GM19193 (cell line): Measurements from ENCODE around the gene RAB1A.

Source experiments
- POLR2A ChIP-seq: IDR thresholded peaks from 4 replicates; pipeline ENCODE4 v1.6.1; 2011; ENCODE audit not compliant: insufficient read depth, insufficient read length; ENCODE audit errors: extremely low read depth

Gene RAB1A

GRCh38 chr2:65107530-65107929 is 22.4 kb downstream of the RAB1A start:
- no peak for TF ChIP-seq POLR2A

GRCh38 chr2:65103013-65103715 is 26.7 kb downstream of the RAB1A start:
- TF ChIP-seq POLR2A: no peak

- no peak for TF ChIP-seq POLR2A
Observed at GRCh38 chr2:65101071-65101470, 28.8 kb downstream of the RAB1A start.

GRCh38 chr2:65098741-65099140 is 31.2 kb downstream of the RAB1A start:
- TF ChIP-seq POLR2A: no peak

GRCh38 chr2:65097844-65098243 is 32.1 kb downstream of the RAB1A start:
- TF ChIP-seq POLR2A: no peak

GRCh38 chr2:65096948-65097347 is 33.0 kb downstream of the RAB1A start:
- no peak for TF ChIP-seq POLR2A

GRCh38 chr2:65093211-65093610 is 36.7 kb downstream of the RAB1A start:
- no peak for TF ChIP-seq POLR2A

GRCh38 chr2:65092791-65093190 is 37.1 kb downstream of the RAB1A start:
- no peak for TF ChIP-seq POLR2A

- no peak for TF ChIP-seq POLR2A
Observed at GRCh38 chr2:65085148-65085547, 44.8 kb downstream of the RAB1A start.

- no peak for TF ChIP-seq POLR2A
Observed at GRCh38 chr2:65081232-65081685, 48.6 kb downstream of the RAB1A start.

GRCh38 chr2:65079017-65079416 is 50.9 kb downstream of the RAB1A start:
- TF ChIP-seq POLR2A: no peak

GRCh38 chr2:65077898-65078297 is 52.0 kb downstream of the RAB1A start:
- TF ChIP-seq POLR2A: no peak

GRCh38 chr2:65076345-65076710 is 53.6 kb downstream of the RAB1A start:
- TF ChIP-seq POLR2A: no peak

- no peak for TF ChIP-seq POLR2A
Observed at GRCh38 chr2:65075605-65076344, 54.1 kb downstream of the RAB1A start.

- no peak for TF ChIP-seq POLR2A
Observed at GRCh38 chr2:65075176-65075575, 54.7 kb downstream of the RAB1A start.

GRCh38 chr2:65073879-65074565 is 55.9 kb downstream of the RAB1A start:
- TF ChIP-seq POLR2A: no peak

- no peak for TF ChIP-seq POLR2A
Observed at GRCh38 chr2:65072181-65072970, 57.5 kb downstream of the RAB1A start.
